Ammon's horn (tissue), 1 donor: ENCODE results near the gene RSPO4.

Experiments used
- DNase-seq: peaks from one replicate; pipeline ENCODE4 v3.0.0-alpha.2; 2016; ENCODE audit warnings: low spot score

RSPO4 gene

GRCh38 chr20:909641-910040, 92.5 kb downstream of the RSPO4 start:
- DNase-seq, result no peak
